Activated B cell treated with CpG ODN at 0.5 μM for 24 hours (primary cell): ENCODE results near the gene ADARB1. TPM values are rescaled to one million over a fixed set of nuclear protein-coding genes. Genes with fewer than 3 reads are reported as not detected.
"Not testable (repeated sequence)": the region's sequence is repeated elsewhere in the genome, so short reads cannot be mapped to it uniquely, and the experiment has no call there.

ENCODE experiments used
- ATAC-seq: fragments of 200-7000 bp; cut with Tn5 transposase; one replicate; pipeline ENCODE4 v1.10.0; 2021; ENCODE audit warnings: low read depth, mild to moderate bottlenecking, moderate library complexity
- CTCF ChIA-PET: fragments of 350-600 bp; sonication (Branson Sonifier 250); formaldehyde crosslinking; loops from one replicate; lab custom pipeline; 2021; ENCODE audit warnings: antibody characterized with exemption; lab: Charles Lee
- POLR2A ChIA-PET: fragments of 350-600 bp; sonication (Branson Sonifier 250); formaldehyde crosslinking; loops from one replicate; lab custom pipeline; 2021; ENCODE audit warnings: antibody characterized with exemption; lab: Charles Lee
- DNase-seq: peaks from one replicate; pipeline ENCODE4 v3.0.0; 2022
- H3K27ac Mint-ChIP-seq: one replicate; pipeline ENCODE4 v1.8.0; 2020; ENCODE audit warnings: mixed read lengths
- H3K27me3 Mint-ChIP-seq: one replicate; pipeline ENCODE4 v1.8.0; 2021; ENCODE audit warnings: mixed read lengths
- H3K36me3 Mint-ChIP-seq: one replicate; pipeline ENCODE4 v1.8.0; 2021; ENCODE audit warnings: low read depth, mixed read lengths
- H3K4me1 Mint-ChIP-seq: one replicate; pipeline ENCODE4 v1.8.0; 2021; ENCODE audit warnings: mixed read lengths
- H3K4me3 Mint-ChIP-seq: one replicate; pipeline ENCODE4 v1.8.0; 2020; ENCODE audit warnings: mild to moderate bottlenecking, mixed read lengths
- H3K9me3 Mint-ChIP-seq: one replicate; pipeline ENCODE4 v1.8.0; 2020; ENCODE audit warnings: mixed read lengths
- CTCF ChIP-seq: fragments of 200-600 bp; IDR thresholded peaks from one replicate; pipeline ENCODE4 v1.8.0; 2022; ENCODE audit warnings: antibody characterized with exemption, mild to moderate bottlenecking
- intact Hi-C: fragments of 100-400 bp; cut with micrococcal nuclease; formaldehyde crosslinking; loops from one replicate; pipeline ENCODE4 v1.15.1; 2024
- total RNA-seq: library from RNA; stranded (reverse); gene quantifications from 2 replicates; pipeline ENCODE4 v1.2.3, GENCODE V29; 2022

The ADARB1 gene
- total RNA-seq, 1 donor from 2014 or later, result 22.6 TPM

GRCh38 chr21:45141507-45141906 is 67.1 kb downstream of the ADARB1 start:
- Mint-ChIP-seq H3K4me1 (peaks cover 15% of the 10 kb centered on the region), H3K27me3 (no peaks in the 10 kb centered on the region), H3K36me3 (peaks cover 38% of the 10 kb centered on the region), H3K27ac (no peak overlapping the region), H3K4me3 (no peak overlapping the region), H3K9me3 (no peaks in the 10 kb centered on the region)
- no peak for TF ChIP-seq CTCF
- CTCF ChIA-PET, result interaction anchor here (1.8 to 7.5 kb wide), 6 partner anchors 11 to 298 kb away, joined by 7 to 218 read pairs (median 22); no protein-coding TSS in a partner anchor
- ATAC-seq (no peak), DNase-seq (no peak)
- intact Hi-C loops, result loop anchor here (2.0 kb wide), 1 partner anchor 455 kb away; no protein-coding TSS in a partner anchor
- POLR2A ChIA-PET, result no interaction called here

GRCh38 chr21:45142469-45143308 is 68.3 kb downstream of the ADARB1 start:
- ATAC-seq, result no peak
- CTCF ChIA-PET, result interaction anchor here (1.9 to 7.5 kb wide), 4 partner anchors 10 to 194 kb away, joined by 7 to 218 read pairs (median 43); no protein-coding TSS in a partner anchor
- POLR2A ChIA-PET, result no interaction called here
- no peak for DNase-seq
- Mint-ChIP-seq H3K4me3 (no peak overlapping the region), H3K27ac (no peak overlapping the region), H3K9me3 (no peaks in the 10 kb centered on the region), H3K4me1 (peaks cover 7% of the 10 kb centered on the region), H3K27me3 (no peaks in the 10 kb centered on the region), H3K36me3 (peaks cover 39% of the 10 kb centered on the region)
- intact Hi-C loops, result no loop called here
- TF ChIP-seq CTCF, result no peak

- intact Hi-C loops, result no loop called here
- Mint-ChIP-seq H3K4me3 (no peak overlapping the region), H3K9me3 (no peaks in the 10 kb centered on the region), H3K4me1 (peaks cover 4% of the 10 kb centered on the region), H3K36me3 (peaks cover 49% of the 10 kb centered on the region), H3K27me3 (no peaks in the 10 kb centered on the region), H3K27ac (no peak overlapping the region)
- DNase-seq (no peak), ATAC-seq (no peak)
- ChIA-PET POLR2A (no interaction called here), CTCF (interaction anchor here (1.5 kb wide), 1 partner anchor 296 kb away, joined by 3 read pairs; no protein-coding TSS in a partner anchor)
- no peak for TF ChIP-seq CTCF
These were observed 69.5 kb downstream of the ADARB1 start for GRCh38 chr21:45143855-45144254.

GRCh38 chr21:45145146-45145545 is 70.8 kb downstream of the ADARB1 start:
- Mint-ChIP-seq H3K36me3 (peaks cover 55% of the 10 kb centered on the region), H3K27me3 (no peaks in the 10 kb centered on the region), H3K4me3 (no peak overlapping the region), H3K4me1 (peaks cover 4% of the 10 kb centered on the region), H3K9me3 (no peaks in the 10 kb centered on the region), H3K27ac (no peak overlapping the region)
- TF ChIP-seq CTCF, result no peak
- ATAC-seq (no peak), DNase-seq (no peak)
- intact Hi-C loops, result no loop called here
- ChIA-PET CTCF (interaction anchor here (0.5 kb wide), 1 partner anchor 131 kb away, joined by 4 read pairs; no protein-coding TSS in a partner anchor), POLR2A (no interaction called here)

GRCh38 chr21:45145846-45146245 is 71.5 kb downstream of the ADARB1 start:
- CTCF ChIA-PET, result interaction anchor here (1.0 to 3.6 kb wide), 2 partner anchors 8 to 20 kb away, joined by 3 to 22 read pairs; no protein-coding TSS in a partner anchor
- ATAC-seq, POLR2A ChIA-PET, intact Hi-C loops, DNase-seq, H3K4me3 Mint-ChIP-seq, H3K27me3 Mint-ChIP-seq, H3K9me3 Mint-ChIP-seq, H3K27ac Mint-ChIP-seq, H3K4me1 Mint-ChIP-seq: not testable (repeated sequence)
- peaks cover 55% of the 10 kb centered on the region for H3K36me3 Mint-ChIP-seq
